NB4 (cell line): ENCODE data around the gene HNRNPA2B1.
"Not testable (repeated sequence)": the region's sequence is repeated elsewhere in the genome, so short reads cannot be mapped to it uniquely, and the experiment has no call there.

Experiments
- DNase-seq: peaks from one replicate; pipeline ENCODE4 v3.0.0; 2010; ENCODE audit warnings: low read depth
- H3K4me3 ChIP-seq: one replicate; pipeline ENCODE4 v1.5.1; 2011; ENCODE audit warnings: mild to moderate bottlenecking, low read depth, low read length, moderate library complexity
- CTCF ChIP-seq: IDR thresholded peaks from one replicate; pipeline ENCODE4 v1.5.1; 2012; ENCODE audit warnings: low read depth, low read length
- MAX ChIP-seq: IDR thresholded peaks from 2 replicates; pipeline ENCODE4 v1.6.1; 2011; ENCODE audit warnings: low read depth, low read length
- MYC ChIP-seq: IDR thresholded peaks from 2 replicates; pipeline ENCODE4 v1.6.1; 2011; ENCODE audit warnings: low read depth, low read length
- POLR2A ChIP-seq: IDR thresholded peaks from 2 replicates; pipeline ENCODE4 v1.6.1; 2011; ENCODE audit warnings: mild to moderate bottlenecking; ENCODE audit not compliant: insufficient read length; ENCODE audit errors: extremely low read depth

Gene HNRNPA2B1

GRCh38 chr7:26165950-26166683 lies 34.4 kb downstream of the HNRNPA2B1 start:
- DNase-seq, result no peak
- no peak for TF ChIP-seq MYC
- no peak for TF ChIP-seq CTCF
- TF ChIP-seq MAX, result no peak
- no peak for TF ChIP-seq POLR2A
- no peak overlapping the region for H3K4me3 ChIP-seq

- DNase-seq, H3K4me3 ChIP-seq: not testable (repeated sequence)
Measured at GRCh38 chr7:26163804-26164203, 36.7 kb downstream of the HNRNPA2B1 start.

- H3K4me3 ChIP-seq, result no peak overlapping the region
- TF ChIP-seq MAX (no peak), CTCF (no peak), POLR2A (no peak), MYC (no peak)
- no peak for DNase-seq
Measured at GRCh38 chr7:26162431-26162830, 38.1 kb downstream of the HNRNPA2B1 start.

- H3K4me3 ChIP-seq, result no peak overlapping the region
- TF ChIP-seq MYC, result no peak
- TF ChIP-seq POLR2A, result no peak
- TF ChIP-seq MAX, result no peak
- no peak for TF ChIP-seq CTCF
- DNase-seq, result no peak
Measured at GRCh38 chr7:26160896-26161295, 39.6 kb downstream of the HNRNPA2B1 start.

- TF ChIP-seq MAX, result no peak
- TF ChIP-seq MYC, result no peak
- TF ChIP-seq CTCF, result no peak
- TF ChIP-seq POLR2A, result no peak
- DNase-seq, result no peak
- H3K4me3 ChIP-seq, result no peak overlapping the region
Measured at GRCh38 chr7:26159243-26159642, 41.3 kb downstream of the HNRNPA2B1 start.

- DNase-seq, result no peak
- H3K4me3 ChIP-seq, result no peak overlapping the region
- no peak for TF ChIP-seq CTCF
Measured at GRCh38 chr7:26157520-26158105, 42.9 kb downstream of the HNRNPA2B1 start.
